Left forelimb (tissue), 1 donor: ENCODE results near the gene PSMB2.

Experiments used
- DNase-seq: peaks from one replicate; pipeline ENCODE4 v3.0.0-alpha.2; 2018; ENCODE audit warnings: low spot score

PSMB2 gene

GRCh38 chr1:35572296-35572695 lies 69.0 kb downstream of the PSMB2 start:
- no peak for DNase-seq

GRCh38 chr1:35571263-35571662 lies 70.1 kb downstream of the PSMB2 start:
- DNase-seq = peak; percentile 47

- DNase-seq = no peak
These were observed 70.7 kb downstream of the PSMB2 start for GRCh38 chr1:35570589-35571137.

GRCh38 chr1:35569936-35570335 lies 71.4 kb downstream of the PSMB2 start:
- no peak for DNase-seq

- DNase-seq = peak; percentile 76
These were observed 72.3 kb downstream of the PSMB2 start for GRCh38 chr1:35568975-35569395.

- DNase-seq = no peak
These were observed 73.3 kb downstream of the PSMB2 start for GRCh38 chr1:35567947-35568558.

GRCh38 chr1:35565742-35566133 lies 75.6 kb downstream of the PSMB2 start:
- DNase-seq = no peak

GRCh38 chr1:35564884-35565741 lies 76.2 kb downstream of the PSMB2 start:
- DNase-seq = no peak

GRCh38 chr1:35564037-35564883 lies 77.1 kb downstream of the PSMB2 start:
- no peak for DNase-seq

GRCh38 chr1:35563166-35563565 lies 78.2 kb downstream of the PSMB2 start:
- DNase-seq = no peak

- DNase-seq = no peak
These were observed 79.2 kb downstream of the PSMB2 start for GRCh38 chr1:35561972-35562680.

- no peak for DNase-seq
These were observed 79.9 kb downstream of the PSMB2 start for GRCh38 chr1:35561297-35561971.

- DNase-seq = no peak
These were observed 80.8 kb downstream of the PSMB2 start for GRCh38 chr1:35560256-35561225.

- no peak for DNase-seq
These were observed 81.9 kb downstream of the PSMB2 start for GRCh38 chr1:35559317-35559944.

GRCh38 chr1:35558374-35559316 lies 82.7 kb downstream of the PSMB2 start:
- no peak for DNase-seq

GRCh38 chr1:35557611-35558373 lies 83.5 kb downstream of the PSMB2 start, which contains the start of gene NCDN:
Gene NCDN, plus strand, starts transcription at chr1:35557799. Its CDS starts 392 bp downstream, at chr1:35558191.
- DNase-seq = peak; percentile 99

GRCh38 chr1:35557118-35557610 lies 84.2 kb downstream of the PSMB2 start, which contains the start of gene KIAA0319L:
Gene KIAA0319L, minus strand, starts transcription at chr1:35557403. Its CDS starts 2,912 bp downstream, at chr1:35554491.
- no peak for DNase-seq
